Osteocyte (in vitro differentiated cells): ENCODE measurements around the gene DCUN1D3. TPM values are rescaled to one million over a fixed set of nuclear protein-coding genes. Genes with fewer than 3 reads are reported as not detected.
"Not testable (repeated sequence)": the region's sequence is repeated elsewhere in the genome, so short reads cannot be mapped to it uniquely, and the experiment has no call there.

Source experiments
- DNase-seq: peaks from one replicate; pipeline ENCODE4 v3.0.0; 2021; ENCODE audit warnings: mixed read lengths; ENCODE audit not compliant: unreplicated experiment; ENCODE audit errors: extremely low spot score
- H3K27ac Mint-ChIP-seq: one replicate; pipeline ENCODE4 v1.8.0; 2021; ENCODE audit warnings: mild to moderate bottlenecking, mixed read lengths; ENCODE audit not compliant: unreplicated experiment
- H3K27me3 Mint-ChIP-seq: one replicate; pipeline ENCODE4 v1.8.0; 2021; ENCODE audit warnings: mixed read lengths; ENCODE audit not compliant: unreplicated experiment
- H3K36me3 Mint-ChIP-seq: one replicate; pipeline ENCODE4 v1.8.0; 2021; ENCODE audit warnings: mixed read lengths; ENCODE audit not compliant: unreplicated experiment
- H3K4me1 Mint-ChIP-seq: one replicate; pipeline ENCODE4 v1.8.0; 2021; ENCODE audit warnings: mixed read lengths; ENCODE audit not compliant: unreplicated experiment
- H3K4me3 Mint-ChIP-seq: one replicate; pipeline ENCODE4 v1.8.0; 2021; ENCODE audit warnings: mild to moderate bottlenecking, moderate library complexity, mixed read lengths; ENCODE audit not compliant: unreplicated experiment
- H3K9me3 Mint-ChIP-seq: one replicate; pipeline ENCODE4 v1.8.0; 2021; ENCODE audit warnings: mixed read lengths; ENCODE audit not compliant: unreplicated experiment
- CTCF ChIP-seq: fragments of 200-600 bp; sonication (generic); IDR thresholded peaks from 2 replicates; pipeline ENCODE4 v1.5.0; 2021; ENCODE audit warnings: antibody characterized with exemption, mild to moderate bottlenecking, moderate library complexity
- long read RNA-seq: library from polyadenylated mRNA; unstranded; transcript quantifications from one replicate; pipeline ENCODE4 v2.0.0, GENCODE V29; 2021
- total RNA-seq: library from RNA; stranded (reverse); gene quantifications from 2 replicates; pipeline ENCODE4 v1.2.1, GENCODE V29; 2021

The DCUN1D3 gene
- total RNA-seq, result 19.3 and 19.6 TPM in 2 replicates
- long read RNA-seq, partial matches to known transcripts, result 0 of 2 reads
- long read RNA-seq, other reads (novel, unspliced or antisense), result 2 of 2 reads

GRCh38 chr16:20900299-20901067 lies at the start of gene DCUN1D3, which contains the start of gene LYRM1:
Gene DCUN1D3 (minus strand): TSS chr16:20900358. CDS start chr16:20862538, 37,820 bp downstream.
Gene LYRM1 (plus strand): TSS chr16:20900771. CDS start chr16:20915556, 14,785 bp downstream.
- Mint-ChIP-seq H3K9me3 (no peaks in the 10 kb centered on the region), H3K27me3 (no peaks in the 10 kb centered on the region), H3K36me3 (peaks cover 8% of the 10 kb centered on the region), H3K4me3 (peak within 1 kb of the TSS; percentile 87), H3K27ac (peak within 1 kb of the TSS; percentile 99), H3K4me1 (peaks cover 68% of the 10 kb centered on the region)
- DNase-seq, result peak; percentile 98
- no peak for TF ChIP-seq CTCF

GRCh38 chr16:20949660-20950059 lies 49.5 kb upstream of the DCUN1D3 start:
- no peak for TF ChIP-seq CTCF
- no peaks in the 10 kb centered on the region for H3K9me3 Mint-ChIP-seq
- peaks cover 8% of the 10 kb centered on the region for H3K27me3 Mint-ChIP-seq
- no peak overlapping the region for H3K4me3 Mint-ChIP-seq
- no peak overlapping the region for H3K27ac Mint-ChIP-seq
- no peaks in the 10 kb centered on the region for H3K36me3 Mint-ChIP-seq
- no peak for DNase-seq
- H3K4me1 Mint-ChIP-seq, result no peaks in the 10 kb centered on the region

- no peaks in the 10 kb centered on the region for H3K4me1 Mint-ChIP-seq
- H3K27ac Mint-ChIP-seq, result no peak overlapping the region
- no peak overlapping the region for H3K4me3 Mint-ChIP-seq
- DNase-seq, result no peak
- no peaks in the 10 kb centered on the region for H3K36me3 Mint-ChIP-seq
- no peak for TF ChIP-seq CTCF
- H3K9me3 Mint-ChIP-seq, result no peaks in the 10 kb centered on the region
- H3K27me3 Mint-ChIP-seq, result peaks cover 7% of the 10 kb centered on the region
These were observed 48.3 kb upstream of the DCUN1D3 start for GRCh38 chr16:20948444-20948843.

- Mint-ChIP-seq H3K4me3 (no peak overlapping the region), H3K27me3 (peaks cover 7% of the 10 kb centered on the region), H3K4me1 (no peaks in the 10 kb centered on the region), H3K36me3 (no peaks in the 10 kb centered on the region), H3K27ac (no peak overlapping the region), H3K9me3 (no peaks in the 10 kb centered on the region)
- TF ChIP-seq CTCF, result no peak
- DNase-seq, result no peak
These were observed 46.0 kb upstream of the DCUN1D3 start for GRCh38 chr16:20946015-20946629.

GRCh38 chr16:20945575-20945875 lies 45.4 kb upstream of the DCUN1D3 start:
- not testable (repeated sequence) for H3K4me3 Mint-ChIP-seq, H3K27ac Mint-ChIP-seq, H3K4me1 Mint-ChIP-seq, DNase-seq, H3K36me3 Mint-ChIP-seq, H3K27me3 Mint-ChIP-seq, H3K9me3 Mint-ChIP-seq
